22Rv1 (cell line): ENCODE data around the gene ADAMTS9.

Experiments
- CTCF ChIP-seq: fragments of 450-650 bp; IDR thresholded peaks from 2 replicates; pipeline ENCODE4 v1.5.1; 2017; ENCODE audit warnings: mild to moderate bottlenecking
- ZFX ChIP-seq: fragments of 450-650 bp; IDR thresholded peaks from 2 replicates; pipeline ENCODE4 v1.6.1; 2017; ENCODE audit warnings: antibody characterized with exemption, borderline replicate concordance

GRCh38 chr3:64685800-64686445 lies 1.9 kb downstream of the ADAMTS9 start:
- no peak for TF ChIP-seq CTCF
- no peak for TF ChIP-seq ZFX
